ENCODE results near the gene CDC25B.

Gene CDC25B

GRCh38 chr20:3795511-3796468 lies at the start of gene CDC25B:
TSS of gene CDC25B (plus strand) at chr20:3796310. CDS start at chr20:3796532, 222 bp downstream.
- peak; percentile 80 for DNase-seq

- DNase-seq, result no peak
These were observed 48.6 kb upstream of the CDC25B start for GRCh38 chr20:3747471-3747870.

- DNase-seq, result no peak
These were observed 48.0 kb upstream of the CDC25B start for GRCh38 chr20:3748073-3748472.

- no peak for DNase-seq
These were observed 46.9 kb upstream of the CDC25B start for GRCh38 chr20:3749087-3749688.

- DNase-seq, result peak; percentile 14
These were observed 46.2 kb upstream of the CDC25B start for GRCh38 chr20:3749689-3750531.

GRCh38 chr20:3751305-3751674 lies 44.8 kb upstream of the CDC25B start:
- DNase-seq, result no peak

GRCh38 chr20:3751675-3752385 lies 44.3 kb upstream of the CDC25B start:
- DNase-seq, result no peak

- DNase-seq, result no peak
These were observed 43.7 kb upstream of the CDC25B start for GRCh38 chr20:3752386-3752759.

GRCh38 chr20:3753098-3753497 lies 43.0 kb upstream of the CDC25B start:
- DNase-seq, result peak; percentile 44

GRCh38 chr20:3753501-3754275 lies 42.4 kb upstream of the CDC25B start:
- DNase-seq, result no peak

- DNase-seq, result no peak
These were observed 41.9 kb upstream of the CDC25B start for GRCh38 chr20:3754276-3754630.

GRCh38 chr20:3755269-3755668 lies 40.8 kb upstream of the CDC25B start:
- no peak for DNase-seq

GRCh38 chr20:3755814-3756480 lies 40.2 kb upstream of the CDC25B start:
- no peak for DNase-seq

GRCh38 chr20:3757268-3757667 lies 38.8 kb upstream of the CDC25B start:
- no peak for DNase-seq

GRCh38 chr20:3758566-3758965 lies 37.5 kb upstream of the CDC25B start:
- DNase-seq, result no peak

- no peak for DNase-seq
These were observed 36.7 kb upstream of the CDC25B start for GRCh38 chr20:3759316-3759823.

- no peak for DNase-seq
These were observed 36.2 kb upstream of the CDC25B start for GRCh38 chr20:3759884-3760283.

- DNase-seq, result no peak
These were observed 35.3 kb upstream of the CDC25B start for GRCh38 chr20:3760655-3761348.

GRCh38 chr20:3763671-3764601 lies 32.2 kb upstream of the CDC25B start:
- DNase-seq, result no peak

Data from kidney glomerular epithelial cell (primary cell).